Stimulated activated CD4-positive, alpha-beta T cell treated with anti-CD3 and anti-CD28 coated beads, Interleukin-15, amount 100 ng/mL, for 24 hours (primary cell): ENCODE results near the gene GBGT1.

ENCODE experiments used
- DNase-seq: peaks from one replicate; pipeline ENCODE4 v3.0.0-alpha.2; 2020

The GBGT1 gene

GRCh38 chr9:133122935-133123611 is 40.6 kb downstream of the GBGT1 start:
- DNase-seq: no peak

- DNase-seq: no peak
These were observed 41.1 kb downstream of the GBGT1 start for GRCh38 chr9:133122605-133122934.

- no peak for DNase-seq
These were observed 41.7 kb downstream of the GBGT1 start for GRCh38 chr9:133121915-133122550.

- DNase-seq: peak; percentile 92
These were observed 42.4 kb downstream of the GBGT1 start, which contains the start of gene RALGDS for GRCh38 chr9:133121198-133121914. RALGDS (minus strand) TSS chr9:133121240; CDS start chr9:133121154, 86 bp downstream.

GRCh38 chr9:133120501-133121197 is 43.1 kb downstream of the GBGT1 start:
- DNase-seq: no peak

GRCh38 chr9:133119846-133120500 is 43.7 kb downstream of the GBGT1 start:
- no peak for DNase-seq

- DNase-seq: no peak
These were observed 44.4 kb downstream of the GBGT1 start for GRCh38 chr9:133119103-133119845.

GRCh38 chr9:133118568-133118967 is 45.1 kb downstream of the GBGT1 start:
- DNase-seq: no peak

GRCh38 chr9:133118179-133118520 is 45.6 kb downstream of the GBGT1 start:
- no peak for DNase-seq

- DNase-seq: no peak
These were observed 46.2 kb downstream of the GBGT1 start for GRCh38 chr9:133117271-133118178.

GRCh38 chr9:133116346-133117231 is 47.1 kb downstream of the GBGT1 start:
- DNase-seq: no peak

GRCh38 chr9:133115604-133116345 is 47.9 kb downstream of the GBGT1 start:
- DNase-seq: peak; percentile 85

- DNase-seq: no peak
These were observed 48.7 kb downstream of the GBGT1 start for GRCh38 chr9:133114886-133115603.

- no peak for DNase-seq
These were observed 49.5 kb downstream of the GBGT1 start for GRCh38 chr9:133113949-133114885.

GRCh38 chr9:133113163-133113948 is 50.4 kb downstream of the GBGT1 start:
- DNase-seq: peak; percentile 36

- no peak for DNase-seq
These were observed 51.1 kb downstream of the GBGT1 start for GRCh38 chr9:133112663-133113026.
